Measurements from ENCODE around the gene AGBL5.

AGBL5 gene

GRCh38 chr2:27025281-27025800 is 26.1 kb upstream of the AGBL5 start:
- no peak for DNase-seq

DNA sequence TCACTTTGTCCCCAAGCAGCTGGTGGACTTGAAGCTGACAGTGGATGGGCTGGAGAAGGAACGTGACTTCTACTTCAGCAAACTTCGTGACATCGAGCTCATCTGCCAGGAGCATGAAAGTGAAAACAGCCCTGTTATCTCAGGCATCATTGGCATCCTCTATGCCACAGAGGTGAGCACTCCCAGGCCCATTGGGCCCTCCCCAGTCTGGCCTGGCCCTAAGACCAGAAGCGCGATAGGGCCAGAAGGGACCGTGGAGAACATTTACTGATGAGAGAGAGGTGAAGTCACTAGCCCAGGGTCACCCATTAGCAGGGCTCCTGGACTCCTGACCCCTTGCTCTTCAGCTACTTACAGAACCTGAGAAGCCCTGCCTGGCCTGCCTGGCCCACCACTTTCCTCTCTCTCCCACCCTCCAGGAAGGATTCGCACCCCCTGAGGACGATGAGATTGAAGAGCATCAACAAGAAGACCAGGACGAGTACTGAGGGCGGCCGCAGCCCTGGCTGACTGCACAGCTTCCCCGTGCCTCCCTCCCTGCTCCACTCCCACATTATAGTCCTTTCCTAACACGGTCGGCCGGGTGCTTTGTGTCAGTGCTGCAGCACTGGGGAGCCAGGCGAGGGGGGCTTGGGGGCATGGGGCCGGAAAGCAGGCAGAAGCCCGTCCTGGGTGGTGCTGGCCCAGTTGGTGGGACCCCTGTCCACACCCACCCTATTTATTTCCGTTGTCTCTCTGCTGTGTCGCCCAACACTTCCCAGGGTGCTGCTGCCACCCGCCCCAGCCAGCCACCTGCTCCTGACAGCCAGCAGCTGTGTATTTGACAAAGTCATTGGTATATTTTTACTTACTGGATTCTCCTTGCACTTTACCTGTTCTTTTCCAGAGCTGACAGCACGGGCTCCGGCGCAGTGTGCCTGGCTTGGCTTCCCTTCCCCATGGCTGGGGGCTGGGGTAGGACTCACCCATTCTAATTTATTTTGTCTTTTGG is 25.3 kb upstream of the AGBL5 start:
- no peak for DNase-seq

- DNase-seq = no peak
These were observed 24.2 kb upstream of the AGBL5 start for GRCh38 chr2:27027211-27027651.

- no peak for DNase-seq
These were observed 22.4 kb upstream of the AGBL5 start for GRCh38 chr2:27029051-27029450.

DNA sequence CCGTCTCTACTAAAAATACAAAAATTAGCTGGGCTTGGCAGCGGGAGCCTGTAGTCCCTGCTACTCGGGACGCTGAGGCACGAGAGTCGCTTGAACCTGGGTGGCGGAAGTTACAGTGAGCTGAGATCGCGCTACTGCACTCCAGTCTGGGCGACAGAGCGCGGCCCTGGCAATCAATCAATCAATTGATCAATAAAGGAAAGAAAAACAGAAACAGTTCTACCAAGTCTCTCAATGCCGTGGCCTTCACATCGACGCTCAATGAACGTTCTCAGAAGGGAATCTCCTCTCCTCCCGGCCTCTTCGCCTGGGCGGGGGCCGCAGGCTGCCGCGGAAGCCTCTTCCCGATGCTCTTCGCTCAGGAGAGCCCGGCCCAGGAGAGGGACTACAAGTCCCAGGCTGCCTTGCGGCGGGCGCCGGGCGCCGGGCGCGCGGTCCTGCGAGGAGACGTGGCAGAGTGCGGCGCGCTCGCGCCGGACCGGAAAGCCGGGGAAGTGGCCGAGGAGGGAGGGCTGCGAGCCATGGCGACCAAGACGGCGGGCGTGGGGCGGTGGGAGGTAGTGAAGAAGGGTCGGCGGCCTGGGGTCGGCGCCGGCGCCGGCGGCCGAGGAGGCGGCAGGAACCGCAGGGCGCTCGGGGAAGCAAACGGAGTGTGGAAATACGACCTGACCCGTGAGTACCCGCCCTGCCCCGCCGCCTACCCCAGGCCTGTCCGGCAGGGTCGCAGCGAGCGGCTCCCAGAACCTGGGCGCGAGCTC is 18.8 kb upstream of the AGBL5 start, which contains the start of gene TMEM214:
Gene TMEM214, plus strand, starts transcription at position 471 of the 758 bp plus-strand sequence. Its CDS starts 51 bp downstream, at position 522.
- DNase-seq = peak; percentile 70

DNA sequence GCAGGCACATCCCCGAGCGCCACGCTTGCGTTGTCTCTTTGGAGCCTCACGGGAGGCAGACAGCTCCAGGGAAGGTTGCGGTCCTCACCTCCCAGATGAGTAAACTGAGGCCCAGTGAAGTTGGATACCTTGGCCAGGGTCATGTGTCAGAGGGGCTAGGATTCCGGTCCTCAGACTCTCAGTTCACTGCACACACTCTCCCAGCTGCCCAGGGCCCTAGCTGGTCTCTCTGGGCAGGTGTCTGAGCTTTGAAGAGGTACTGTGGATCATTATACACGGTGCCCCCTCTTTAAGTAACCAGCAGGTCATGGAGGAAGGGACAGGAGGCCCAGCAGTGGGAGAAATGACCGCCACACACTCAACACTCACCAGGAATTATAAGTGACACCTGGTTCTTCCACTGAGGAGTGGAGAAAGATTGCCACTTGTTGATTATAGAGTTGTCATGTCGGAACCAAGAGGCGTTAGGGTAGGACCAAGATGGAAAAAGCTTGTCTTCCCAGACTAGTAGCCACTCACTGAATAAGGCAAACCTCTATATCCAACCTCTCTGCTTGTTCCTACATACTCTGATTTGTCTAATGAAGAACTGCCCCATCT is 18.1 kb upstream of the AGBL5 start:
- no peak for DNase-seq

- DNase-seq = no peak
These were observed 13.5 kb upstream of the AGBL5 start for GRCh38 chr2:27038012-27038411.

GRCh38 chr2:27038631-27039339 is 12.7 kb upstream of the AGBL5 start:
- DNase-seq = no peak

GRCh38 chr2:27039426-27039825 is 12.0 kb upstream of the AGBL5 start:
- no peak for DNase-seq

- DNase-seq = no peak
These were observed 11.6 kb upstream of the AGBL5 start for GRCh38 chr2:27039871-27040270.

DNA sequence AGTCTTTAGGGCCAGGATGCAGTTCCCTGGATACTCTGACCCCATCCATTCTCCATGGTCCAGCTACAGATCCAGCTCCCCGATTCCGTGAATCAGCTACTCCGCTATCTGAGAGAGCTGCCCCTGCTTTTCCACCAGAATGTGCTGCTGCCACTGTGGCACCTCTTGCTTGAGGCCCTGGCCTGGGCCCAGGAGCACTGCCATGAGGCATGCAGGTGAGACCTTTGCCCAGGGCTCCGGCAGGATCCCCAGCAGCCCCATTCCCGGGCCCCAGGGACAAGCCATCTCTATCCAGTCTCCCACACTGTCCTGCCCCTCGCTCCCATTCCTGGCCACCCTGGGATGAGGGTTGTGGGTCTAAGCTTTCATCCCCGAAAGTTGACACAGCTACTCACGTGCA is 11.2 kb upstream of the AGBL5 start:
- DNase-seq = no peak

GRCh38 chr2:27041752-27042151 is 9.7 kb upstream of the AGBL5 start:
- DNase-seq = no peak

- no peak for DNase-seq
These were observed 9.3 kb upstream of the AGBL5 start for GRCh38 chr2:27042159-27042661.

GRCh38 chr2:27042985-27043634 is 8.4 kb upstream of the AGBL5 start:
- DNase-seq = no peak

DNA sequence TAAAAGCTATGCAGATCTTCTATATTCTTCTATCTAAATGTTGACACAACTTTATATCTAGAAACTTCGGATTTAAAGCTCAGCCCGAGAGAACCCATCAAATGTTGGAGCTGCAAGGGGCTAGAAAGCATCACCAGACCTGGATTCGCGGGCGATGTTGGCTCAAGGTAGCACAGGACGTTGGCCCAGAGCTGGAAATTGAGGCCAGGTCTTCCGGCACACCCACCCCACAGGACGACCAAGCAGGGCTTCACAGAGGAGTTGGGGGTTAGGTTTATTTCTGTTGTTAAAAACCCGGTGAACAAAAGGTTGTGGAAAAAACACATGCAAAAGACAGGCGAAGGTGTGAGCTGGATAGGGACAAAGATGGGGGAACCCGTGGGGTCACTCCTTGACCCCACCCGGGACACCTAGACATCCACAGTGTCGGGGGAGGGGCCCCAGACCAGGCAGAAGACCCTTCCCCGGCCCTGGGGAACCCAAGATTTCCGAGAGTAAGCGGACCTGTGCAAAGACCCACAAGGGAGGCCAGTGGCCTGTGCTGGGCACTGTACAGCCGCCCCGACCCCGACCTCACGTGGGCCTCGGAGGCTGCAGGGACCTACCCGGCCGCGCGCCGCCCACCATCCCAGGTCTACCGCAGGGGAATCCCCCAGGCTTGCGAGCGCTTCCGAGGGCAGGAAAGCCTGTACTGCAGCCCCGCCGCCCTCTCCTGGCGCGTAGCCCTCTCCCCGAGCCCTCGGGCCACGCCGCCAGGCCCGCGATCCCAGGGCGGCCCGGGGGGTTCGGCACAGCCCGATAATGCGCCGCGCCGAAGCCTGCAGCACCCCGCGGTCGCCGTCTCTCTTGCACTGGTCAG is 1.8 kb upstream of the AGBL5 start:
- DNase-seq = peak; percentile 51

- DNase-seq = peak; percentile 90
These were observed 1.0 kb upstream of the AGBL5 start for GRCh38 chr2:27050281-27050995.

GRCh38 chr2:27051902-27052645 is 606 bp downstream of the AGBL5 start:
- DNase-seq = peak; percentile 37

- DNase-seq = no peak
These were observed 1.9 kb downstream of the AGBL5 start for GRCh38 chr2:27053321-27053720.

DNA sequence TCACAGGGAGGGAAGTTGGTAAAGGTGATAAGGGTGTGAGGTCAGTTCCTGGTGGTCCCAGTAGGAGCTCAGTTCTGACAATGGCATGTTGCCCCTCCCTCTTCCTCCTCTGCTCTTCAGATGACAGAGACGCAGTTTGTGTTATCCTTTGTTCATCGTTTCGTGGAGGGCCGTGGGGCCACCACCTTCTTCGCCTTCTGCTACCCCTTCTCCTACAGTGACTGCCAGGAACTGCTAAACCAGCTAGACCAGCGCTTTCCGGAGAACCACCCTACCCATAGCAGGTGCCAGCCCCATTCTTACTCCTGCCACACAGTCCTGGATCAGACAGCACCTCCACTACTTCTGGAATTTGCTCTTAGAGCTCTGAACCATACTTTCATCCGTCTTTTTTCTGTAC is 2.3 kb downstream of the AGBL5 start:
- no peak for DNase-seq

All from activated gamma-delta T cell treated with Interleukin-2 at 50 U/mL for 16 hours (primary cell).